Small intestine (tissue), 7 donors: ENCODE data around the gene COL25A1. TPM values are rescaled to one million over a fixed set of nuclear protein-coding genes. Genes with fewer than 3 reads are reported as not detected.

ENCODE experiments used
- DNase-seq, 2 donors: peaks; one replicate each; pipeline versions ENCODE4 v3.0.0 to v3.0.0-alpha.2; 2013
- FAIRE-seq: peaks from 2 replicates; lab custom pipeline; 2012; peaks lifted over from hg19 to GRCh38; lab: Jason Lieb, UNC
- H3K27ac ChIP-seq, 3 donors: one replicate each; pipeline ENCODE4 v1.5.1; 2013; ENCODE audit warnings: low read length in 2 of 3, mild to moderate bottlenecking in 2 of 3, control low read depth in 1 of 3, inconsistent platforms in 1 of 3, low read depth in 1 of 3, moderate library complexity in 1 of 3
- H3K27me3 ChIP-seq, 3 donors: one replicate each; pipeline ENCODE4 v1.6.1; 2013; ENCODE audit warnings: low read length in 3 of 3, inconsistent platforms in 1 of 3; ENCODE audit not compliant: control insufficient read depth in 3 of 3, insufficient read depth in 3 of 3
- H3K36me3 ChIP-seq, 3 donors: one replicate each; pipeline ENCODE4 v1.6.1; 2013; ENCODE audit warnings: low read length in 3 of 3, inconsistent platforms in 1 of 3, low read depth in 1 of 3, mild to moderate bottlenecking in 1 of 3, moderate library complexity in 1 of 3; ENCODE audit not compliant: control insufficient read depth in 3 of 3, insufficient read depth in 2 of 3
- H3K4me1 ChIP-seq, 3 donors: one replicate each; pipeline ENCODE4 v1.6.1; 2013; ENCODE audit warnings: low read length in 2 of 3, inconsistent platforms in 1 of 3, low read depth in 1 of 3, mild to moderate bottlenecking in 1 of 3, moderate library complexity in 1 of 3; ENCODE audit not compliant: control insufficient read depth in 3 of 3, insufficient read depth in 2 of 3
- H3K4me3 ChIP-seq, 3 donors: one replicate each; pipeline ENCODE4 v1.5.1; 2013; ENCODE audit warnings: low read length in 3 of 3, control low read depth in 1 of 3, inconsistent platforms in 1 of 3, low read depth in 1 of 3, mild to moderate bottlenecking in 1 of 3, moderate library complexity in 1 of 3
- H3K9me3 ChIP-seq, 2 donors: one replicate each; pipeline ENCODE4 v1.6.1; 2013; ENCODE audit warnings: low read depth in 1 of 2, low read length in 1 of 2; ENCODE audit not compliant: control insufficient read depth in 2 of 2, insufficient read depth in 1 of 2
- WGBS, 3 donors: extraction: QIAGEN DNeasy Blood & Tissue Kit; methylation state at CpG; one replicate each; pipeline ENCODE4 v1.1.7; 2013; 5-methylcytosine and 5-hydroxymethylcytosine counted together
- polyA plus RNA-seq, 4 donors: library from polyadenylated mRNA; stranded (reverse) in 3 of 4; unstranded in 1 of 4; fragments of 200-250 nt in 3 of 4; fragments of 120-200 nt in 1 of 4; gene quantifications; one replicate each; pipeline versions ENCODE4 v1.2.1 to v1.2.3, GENCODE V29; 2013
- donor health status: healthy with polysubstance abuse.
- donor health status: control.
- donor health status: control.
- donor health status: Bipolar disorder and iron deficiency.
- donor health status: healthy.

COL25A1 gene
- polyA plus RNA-seq, 4 donors, result 0.24 to 6.2 (median 2.5) TPM

GRCh38 chr4:108903464-108904221 is 398.8 kb downstream of the COL25A1 start:
- peaks cover 0 to 6% (median 0%) of the 10 kb centered on the region in 3 donors for H3K27me3 ChIP-seq
- FAIRE-seq (peak; percentile 26), DNase-seq (no peak)
- H3K36me3 ChIP-seq, result no peaks in the 10 kb centered on the region
- H3K4me1 ChIP-seq, result no peaks in the 10 kb centered on the region
- no peaks in the 10 kb centered on the region for H3K9me3 ChIP-seq
- H3K27ac ChIP-seq, result no peak overlapping the region
- no peak overlapping the region for H3K4me3 ChIP-seq
- 86 to 90% (median 89%) methylated on average over 4 of the region's 4 CpGs for WGBS, 3 donors

- DNase-seq, result no peak
- Histone ChIP-seq H3K9me3 (no peaks in the 10 kb centered on the region), H3K27ac (no peak overlapping the region), H3K4me1 (no peaks in the 10 kb centered on the region), H3K27me3 (peaks cover 0 to 6% (median 0%) of the 10 kb centered on the region in 3 donors), H3K36me3 (no peaks in the 10 kb centered on the region), H3K4me3 (no peak overlapping the region)
- 44 to 53% (median 48%) methylated on average over 3 of the region's 3 CpGs for WGBS, 3 donors
- FAIRE-seq, result no peak
Observed at GRCh38 chr4:108902769-108903168, 399.7 kb downstream of the COL25A1 start.

- no peak overlapping the region for H3K27ac ChIP-seq
- no peaks in the 10 kb centered on the region for H3K4me1 ChIP-seq
- H3K27me3 ChIP-seq, result peaks cover 0 to 3% (median 0%) of the 10 kb centered on the region in 3 donors
- DNase-seq (no peak), FAIRE-seq (no peak)
- no peak overlapping the region for H3K4me3 ChIP-seq
- 89 to 96% (median 94%) methylated on average over 1 of the region's 1 CpG for WGBS, 3 donors
- H3K9me3 ChIP-seq, result no peaks in the 10 kb centered on the region
- H3K36me3 ChIP-seq, result no peaks in the 10 kb centered on the region
Observed at GRCh38 chr4:108901291-108901690, 401.2 kb downstream of the COL25A1 start.

GRCh38 chr4:108900018-108900580 is 402.4 kb downstream of the COL25A1 start:
- FAIRE-seq (no peak), DNase-seq (no peak)
- Histone ChIP-seq H3K27me3 (no peaks in the 10 kb centered on the region), H3K36me3 (no peaks in the 10 kb centered on the region), H3K27ac (no peak overlapping the region), H3K4me3 (no peak overlapping the region), H3K9me3 (no peaks in the 10 kb centered on the region), H3K4me1 (no peaks in the 10 kb centered on the region)
- 79 to 80% (median 79%) methylated on average over 3 of the region's 3 CpGs for WGBS, 3 donors

- WGBS, 3 donors, result 83 to 90% (median 88%) methylated on average over 3 of the region's 3 CpGs
- no peaks in the 10 kb centered on the region for H3K27me3 ChIP-seq
- no peak overlapping the region for H3K27ac ChIP-seq
- peaks cover 0 to 8% (median 0%) of the 10 kb centered on the region in 3 donors for H3K4me1 ChIP-seq
- H3K36me3 ChIP-seq, result no peaks in the 10 kb centered on the region
- H3K4me3 ChIP-seq, result no peak overlapping the region
- FAIRE-seq (no peak), DNase-seq (no peak)
- H3K9me3 ChIP-seq, result no peaks in the 10 kb centered on the region
Observed at GRCh38 chr4:108893468-108893867, 409.0 kb downstream of the COL25A1 start.

- H3K4me3 ChIP-seq, result no peak overlapping the region
- no peaks in the 10 kb centered on the region for H3K27me3 ChIP-seq
- 76 to 95% (median 93%) methylated on average over 1 of the region's 1 CpG for WGBS, 3 donors
- H3K4me1 ChIP-seq, result peaks cover 0 to 8% (median 0%) of the 10 kb centered on the region in 3 donors
- H3K9me3 ChIP-seq, result no peaks in the 10 kb centered on the region
- FAIRE-seq (no peak), DNase-seq (no peak)
- no peaks in the 10 kb centered on the region for H3K36me3 ChIP-seq
- H3K27ac ChIP-seq, result no peak overlapping the region
Observed at GRCh38 chr4:108891896-108892590, 410.4 kb downstream of the COL25A1 start.

GRCh38 chr4:108890484-108890881 is 412.0 kb downstream of the COL25A1 start:
- Histone ChIP-seq H3K9me3 (no peaks in the 10 kb centered on the region), H3K27me3 (no peaks in the 10 kb centered on the region), H3K27ac (peak overlapping the region in 2 of 3 donors; percentile 57 to 70), H3K4me1 (peaks cover 0 to 8% (median 0%) of the 10 kb centered on the region in 3 donors), H3K4me3 (no peak overlapping the region), H3K36me3 (no peaks in the 10 kb centered on the region)
- FAIRE-seq (no peak), DNase-seq (no peak)
- 61 to 80% (median 71%) methylated on average over 2 of the region's 2 CpGs for WGBS, 3 donors

- no peak overlapping the region for H3K4me3 ChIP-seq
- WGBS, 3 donors, result 36 to 51% (median 40%) methylated on average over 8 of the region's 8 CpGs
- H3K27ac ChIP-seq, result peak overlapping the region in 2 of 3 donors; percentile 57 to 70
- H3K4me1 ChIP-seq, result peaks cover 0 to 8% (median 0%) of the 10 kb centered on the region in 3 donors
- no peaks in the 10 kb centered on the region for H3K27me3 ChIP-seq
- FAIRE-seq, result no peak
- no peaks in the 10 kb centered on the region for H3K36me3 ChIP-seq
- peak; percentile 39 to 81 for DNase-seq
- no peaks in the 10 kb centered on the region for H3K9me3 ChIP-seq
Observed at GRCh38 chr4:108889696-108890483, 412.6 kb downstream of the COL25A1 start.
